HEK293 (cell line): ENCODE measurements around the gene CD55.

Experiments used
- CTCF ChIP-seq: fragments of 450-650 bp; formaldehyde crosslinking; IDR thresholded peaks from 2 replicates; pipeline ENCODE4 v1.5.1; 2016; ENCODE audit warnings: missing biosample characterization, missing genetic modification characterization
- GLIS1 ChIP-seq: fragments of 450-650 bp; formaldehyde crosslinking; IDR thresholded peaks from 2 replicates; pipeline ENCODE4 v1.5.1; 2016; ENCODE audit warnings: missing biosample characterization, missing genetic modification characterization
- HOXA7 ChIP-seq: sonication (generic); formaldehyde crosslinking; IDR thresholded peaks from 2 replicates; pipeline ENCODE4 v1.8.1; 2022; ENCODE audit warnings: missing genetic modification reagents, borderline replicate concordance
- PRDM2 ChIP-seq: fragments of 450-650 bp; formaldehyde crosslinking; IDR thresholded peaks from 2 replicates; pipeline ENCODE4 v1.5.1; 2016; ENCODE audit warnings: missing biosample characterization, missing genetic modification characterization, borderline replicate concordance
- SALL2 ChIP-seq: fragments of 450-650 bp; formaldehyde crosslinking; IDR thresholded peaks from 2 replicates; pipeline ENCODE4 v1.5.0; 2017; ENCODE audit warnings: missing biosample characterization, mild to moderate bottlenecking, missing genetic modification characterization, borderline replicate concordance
- ZBTB1 ChIP-seq: fragments of 450-650 bp; formaldehyde crosslinking; IDR thresholded peaks from 2 replicates; pipeline ENCODE4 v1.5.1; 2016; ENCODE audit warnings: missing biosample characterization, missing genetic modification characterization
- ZBTB21 ChIP-seq: fragments of 450-650 bp; formaldehyde crosslinking; IDR thresholded peaks from 2 replicates; pipeline ENCODE4 v1.5.1; 2017; ENCODE audit warnings: missing biosample characterization, missing genetic modification characterization
- ZBTB26 ChIP-seq: fragments of 450-650 bp; formaldehyde crosslinking; optimal IDR thresholded peaks from 2 replicates; pipeline ENCODE3; 2016; ENCODE audit warnings: missing biosample characterization, mild to moderate bottlenecking, missing genetic modification characterization
- ZIC2 ChIP-seq: fragments of 450-650 bp; formaldehyde crosslinking; IDR thresholded peaks from 2 replicates; pipeline ENCODE4 v1.5.1; 2016; ENCODE audit warnings: missing biosample characterization, missing genetic modification characterization
- ZNF155 ChIP-seq: fragments of 450-650 bp; formaldehyde crosslinking; IDR thresholded peaks from 2 replicates; pipeline ENCODE4 v1.5.1; 2016; ENCODE audit warnings: missing biosample characterization, missing genetic modification characterization
- ZNF16 ChIP-seq: fragments of 450-650 bp; formaldehyde crosslinking; IDR thresholded peaks from 2 replicates; pipeline ENCODE4 v1.5.1; 2016; ENCODE audit warnings: low read depth, missing biosample characterization, missing genetic modification characterization
- ZNF184 ChIP-seq: fragments of 450-650 bp; IDR thresholded peaks from 2 replicates; pipeline ENCODE4 v1.5.1; 2018; ENCODE audit warnings: missing biosample characterization, mild to moderate bottlenecking, missing genetic modification characterization
- ZNF202 ChIP-seq: fragments of 450-650 bp; formaldehyde crosslinking; IDR thresholded peaks from 2 replicates; pipeline ENCODE4 v1.5.1; 2016; ENCODE audit warnings: missing biosample characterization, missing genetic modification characterization, borderline replicate concordance
- ZNF26 ChIP-seq: fragments of 450-650 bp; formaldehyde crosslinking; IDR thresholded peaks from 2 replicates; pipeline ENCODE4 v1.5.1; 2016; ENCODE audit warnings: missing biosample characterization, missing genetic modification characterization
- ZNF280C ChIP-seq: fragments of 450-650 bp; formaldehyde crosslinking; IDR thresholded peaks from 2 replicates; pipeline ENCODE4 v1.5.1; 2016; ENCODE audit warnings: missing biosample characterization, missing genetic modification characterization
- ZNF350 ChIP-seq: fragments of 450-650 bp; formaldehyde crosslinking; IDR thresholded peaks from 2 replicates; pipeline ENCODE4 v1.5.0; 2017; ENCODE audit warnings: missing biosample characterization, mild to moderate bottlenecking, missing genetic modification characterization
- ZNF423 ChIP-seq: fragments of 450-650 bp; formaldehyde crosslinking; IDR thresholded peaks from 2 replicates; pipeline ENCODE4 v1.5.1; 2016; ENCODE audit warnings: missing biosample characterization, missing genetic modification characterization
- ZNF426 ChIP-seq: fragments of 450-650 bp; formaldehyde crosslinking; IDR thresholded peaks from 2 replicates; pipeline ENCODE4 v1.5.1; 2017; ENCODE audit warnings: missing biosample characterization, missing genetic modification characterization, mild to moderate bottlenecking, inconsistent platforms, moderate library complexity
- ZNF514 ChIP-seq: fragments of 450-650 bp; formaldehyde crosslinking; IDR thresholded peaks from 2 replicates; pipeline ENCODE4 v1.5.1; 2016; ENCODE audit warnings: missing biosample characterization, missing genetic modification characterization
- ZNF544 ChIP-seq: fragments of 450-650 bp; formaldehyde crosslinking; IDR thresholded peaks from 2 replicates; pipeline ENCODE4 v1.5.0; 2017; ENCODE audit warnings: missing biosample characterization, missing genetic modification characterization
- ZNF548 ChIP-seq: fragments of 450-650 bp; formaldehyde crosslinking; IDR thresholded peaks from 2 replicates; pipeline ENCODE4 v1.5.1; 2016; ENCODE audit warnings: missing biosample characterization, missing genetic modification characterization
- ZNF549 ChIP-seq: fragments of 450-650 bp; IDR thresholded peaks from 2 replicates; pipeline ENCODE4 v1.5.1; 2018; ENCODE audit warnings: missing biosample characterization, missing genetic modification characterization, mild to moderate bottlenecking, inconsistent platforms, moderate library complexity
- ZNF610 ChIP-seq: fragments of 450-650 bp; formaldehyde crosslinking; IDR thresholded peaks from 2 replicates; pipeline ENCODE4 v1.5.1; 2016; ENCODE audit warnings: missing biosample characterization, missing genetic modification characterization, borderline replicate concordance
- ZNF621 ChIP-seq: fragments of 450-650 bp; formaldehyde crosslinking; IDR thresholded peaks from 2 replicates; pipeline ENCODE4 v1.5.1; 2017; ENCODE audit warnings: missing biosample characterization, missing genetic modification characterization
- ZNF843 ChIP-seq: fragments of 450-650 bp; formaldehyde crosslinking; IDR thresholded peaks from 2 replicates; pipeline ENCODE4 v1.5.1; 2016; ENCODE audit warnings: missing biosample characterization, missing genetic modification characterization
- ZSCAN5A ChIP-seq: fragments of 450-650 bp; formaldehyde crosslinking; IDR thresholded peaks from 2 replicates; pipeline ENCODE4 v1.5.1; 2016; ENCODE audit warnings: missing biosample characterization, missing genetic modification characterization

CD55 gene

GRCh38 chr1:207321079-207321789 lies at the start of gene CD55 (continued):
- no peak for TF ChIP-seq ZNF26 (tag by site-specific recombination)
- TF ChIP-seq HOXA7 (CRISPR knock-in tag): no peak
- no peak for TF ChIP-seq ZNF544 (tag by site-specific recombination)
- no peak for TF ChIP-seq ZNF350 (tag by site-specific recombination)
- TF ChIP-seq ZNF16 (tag by site-specific recombination): no peak
- TF ChIP-seq ZNF610: no peak
- TF ChIP-seq ZNF202 (tag by site-specific recombination): no peak
- TF ChIP-seq ZNF426 (tag by site-specific recombination): no peak
- no peak for TF ChIP-seq ZNF514 (tag by site-specific recombination)
- TF ChIP-seq ZIC2: peak; percentile 38; the same call in 1 of the 2 replicates
- TF ChIP-seq ZBTB26: peak; percentile 97
- TF ChIP-seq ZBTB21 (tag by site-specific recombination): peak; percentile 98
- TF ChIP-seq PRDM2 (tag by site-specific recombination): no peak
- peak; percentile 31; the same call in 1 of the 2 replicates for TF ChIP-seq CTCF
- 0 out of 2 replicates have a peak, but pooled peaks have one; percentile 19 for TF ChIP-seq ZSCAN5A
- peak; percentile 85 for TF ChIP-seq ZBTB1 (tag by site-specific recombination)
- peak; percentile 77 for TF ChIP-seq GLIS1 (tag by site-specific recombination)
- TF ChIP-seq SALL2 (tag by site-specific recombination): no peak
- peak; percentile 20; the same call in 1 of the 2 replicates for TF ChIP-seq ZNF184 (tag by site-specific recombination)
- TF ChIP-seq ZNF280C: no peak
- TF ChIP-seq ZNF155 (tag by site-specific recombination): no peak
- no peak for TF ChIP-seq ZNF549
- TF ChIP-seq ZNF843 (tag by site-specific recombination): peak; percentile 88
- no peak for TF ChIP-seq ZNF621 (tag by site-specific recombination)
- no peak for TF ChIP-seq ZNF548 (tag by site-specific recombination)
- TF ChIP-seq ZNF423 (tag by site-specific recombination): peak; percentile 92
